ENCODE data around the gene EP400. TPM values are rescaled to one million over a fixed set of nuclear protein-coding genes. Genes with fewer than 3 reads are reported as not detected.

The EP400 gene
- total and polyA plus RNA-seq, 4 experiments from 2014 or later = 0.94 to 86.6 (median 43.8) TPM

DNA sequence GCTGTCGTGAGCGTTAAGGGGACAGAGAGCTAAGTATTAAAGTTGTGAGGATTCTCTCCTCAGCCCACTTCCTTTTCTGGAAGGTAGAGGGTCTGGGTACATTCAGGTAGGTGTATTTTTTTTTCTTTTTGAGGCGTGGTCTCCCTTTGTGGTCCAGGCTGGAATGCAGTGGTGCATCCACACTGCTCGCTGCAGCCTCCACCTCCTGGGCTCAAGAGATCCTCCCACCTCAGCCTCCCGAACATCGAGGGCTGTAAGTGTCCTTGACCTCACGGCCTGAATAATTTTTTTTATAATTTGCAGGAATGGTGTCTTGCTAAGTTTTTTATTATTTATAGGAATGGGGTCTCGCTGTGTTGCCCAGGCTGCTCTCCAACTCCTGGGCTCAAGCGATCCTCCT is 19.2 kb upstream of the EP400 start:
- POLR2A ChIA-PET (ENCODE audit: partially characterized antibody) = interaction anchor here (0.7 to 3.7 kb wide), 5 partner anchors 12 to 326 kb away, joined by 3 to 38 read pairs (median 6); partner anchors contain the start of gene EP400
- H3K9me3 ChIP-seq (ENCODE audit: control insufficient read depth in 1 of 2, low read length in 2 of 2) = no peaks in the 10 kb centered on the region
- H3K9me3 Mint-ChIP-seq = no peaks in the 10 kb centered on the region
- peaks cover 26% of the 10 kb centered on the region for H3K36me3 ChIP-seq (ENCODE audit: insufficient read depth, low read length)
- no peaks in the 10 kb centered on the region for H3K27me3 ChIP-seq (ENCODE audit: insufficient read depth, low read length)
- H3K4me1 ChIP-seq (ENCODE audit: insufficient read depth, low read length) = peaks cover 16% of the 10 kb centered on the region
- peaks cover 20 to 35% of the 10 kb centered on the region in 2 donors for H3K36me3 Mint-ChIP-seq
- H3K27me3 Mint-ChIP-seq = no peaks in the 10 kb centered on the region
- H3K27ac ChIP-seq (ENCODE audit: low read depth, low read length) = peak overlapping the region; percentile 71
- H3K4me3 ChIP-seq (ENCODE audit: low read length in 2 of 2) = peak overlapping the region in 1 of 2 donors; percentile 81
- intact Hi-C loops (cut with micrococcal nuclease) = no loop called here
- DNase-seq = no peak
- H3K4me1 Mint-ChIP-seq = peaks cover 5 to 30% (median 17%) of the 10 kb centered on the region in 4 donors
- CTCF ChIA-PET (ENCODE audit: partially characterized antibody) = interaction anchor here (1.4 kb wide), 1 partner anchor 21 kb away, joined by 3 read pairs; no protein-coding TSS in a partner anchor
- peak overlapping the region; percentile 75 to 90 (median 89) for H3K4me3 Mint-ChIP-seq
- peak overlapping the region in 6 of 7 donors; percentile 77 to 87 (median 79) for H3K27ac Mint-ChIP-seq

DNA sequence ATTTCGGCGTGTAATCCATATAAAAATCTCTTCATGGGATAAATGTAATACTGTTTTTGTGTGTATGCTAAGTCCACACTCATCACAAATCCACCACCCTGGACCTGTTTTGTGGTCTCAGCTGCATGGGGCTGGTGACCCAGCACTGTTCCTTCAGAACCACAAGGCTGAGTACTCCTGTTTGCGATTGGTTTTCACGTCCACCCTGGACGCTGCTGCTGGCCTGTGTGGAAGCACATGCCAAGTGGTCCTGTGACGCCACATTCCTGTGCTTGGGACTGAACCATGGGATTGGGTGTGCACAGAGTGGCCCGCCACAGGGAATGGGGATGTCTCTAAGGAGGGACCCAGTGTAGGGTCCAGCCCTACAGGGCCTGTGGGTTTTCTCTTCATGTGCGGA is 16.4 kb upstream of the EP400 start:
- DNase-seq = no peak
- intact Hi-C loops (cut with micrococcal nuclease) = no loop called here
- no peaks in the 10 kb centered on the region for H3K27me3 ChIP-seq (ENCODE audit: insufficient read depth, low read length)
- ChIA-PET CTCF (ENCODE audit: partially characterized antibody) (no interaction called here), POLR2A (ENCODE audit: partially characterized antibody) (interaction anchor here (0.8 kb wide), 1 partner anchor 16 kb away, joined by 3 read pairs; no protein-coding TSS in a partner anchor)
- H3K27ac ChIP-seq (ENCODE audit: low read depth, low read length) = no peak overlapping the region
- H3K4me3 ChIP-seq (ENCODE audit: low read length in 2 of 2) = no peak overlapping the region
- H3K36me3 Mint-ChIP-seq = peaks cover 26 to 43% of the 10 kb centered on the region in 2 donors
- no peaks in the 10 kb centered on the region for H3K9me3 ChIP-seq (ENCODE audit: control insufficient read depth in 1 of 2, low read length in 2 of 2)
- no peak overlapping the region for H3K27ac Mint-ChIP-seq
- H3K36me3 ChIP-seq (ENCODE audit: insufficient read depth, low read length) = peaks cover 26% of the 10 kb centered on the region
- no peaks in the 10 kb centered on the region for H3K9me3 Mint-ChIP-seq
- H3K4me3 Mint-ChIP-seq = no peak overlapping the region
- H3K27me3 Mint-ChIP-seq = no peaks in the 10 kb centered on the region
- H3K4me1 ChIP-seq (ENCODE audit: insufficient read depth, low read length) = peaks cover 10% of the 10 kb centered on the region
- H3K4me1 Mint-ChIP-seq = peaks cover 3 to 23% (median 13%) of the 10 kb centered on the region in 4 donors

DNA sequence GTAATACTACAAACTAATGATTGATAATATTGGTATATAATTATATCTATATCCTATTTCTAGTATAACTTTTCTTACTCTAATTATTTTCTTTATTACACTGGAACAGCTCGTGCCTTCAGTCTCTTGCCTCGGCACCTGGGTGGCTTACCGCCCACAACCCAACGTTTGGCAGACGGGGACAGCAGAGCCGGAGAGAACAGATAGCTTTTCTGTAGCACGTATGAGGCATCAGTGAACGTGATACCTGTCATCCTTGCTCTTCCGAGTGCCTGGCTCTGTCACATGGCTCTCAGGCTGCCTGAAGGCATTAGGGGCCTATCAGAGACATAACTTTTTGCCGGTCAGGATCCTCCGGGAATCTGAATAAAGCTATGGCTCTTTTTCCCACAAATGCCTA is 15.2 kb upstream of the EP400 start:
- H3K27me3 Mint-ChIP-seq = no peaks in the 10 kb centered on the region
- Histone ChIP-seq H3K36me3 (ENCODE audit: insufficient read depth, low read length) (peaks cover 26% of the 10 kb centered on the region), H3K27me3 (ENCODE audit: insufficient read depth, low read length) (no peaks in the 10 kb centered on the region), H3K4me1 (ENCODE audit: insufficient read depth, low read length) (peaks cover 10% of the 10 kb centered on the region), H3K4me3 (ENCODE audit: low read length in 2 of 2) (no peak overlapping the region), H3K9me3 (ENCODE audit: control insufficient read depth in 1 of 2, low read length in 2 of 2) (no peaks in the 10 kb centered on the region), H3K27ac (ENCODE audit: low read depth, low read length) (no peak overlapping the region)
- H3K9me3 Mint-ChIP-seq = no peaks in the 10 kb centered on the region
- intact Hi-C loops (cut with micrococcal nuclease) = no loop called here
- no peak overlapping the region for H3K4me3 Mint-ChIP-seq
- no peak for DNase-seq
- H3K4me1 Mint-ChIP-seq = peaks cover 3 to 19% (median 13%) of the 10 kb centered on the region in 4 donors
- CTCF ChIA-PET (ENCODE audit: partially characterized antibody) = no interaction called here
- H3K27ac Mint-ChIP-seq = peak overlapping the region in 1 of 7 donors; percentile 8
- POLR2A ChIA-PET (ENCODE audit: partially characterized antibody) = interaction anchor here (1.1 kb wide), 1 partner anchor 11 kb away, joined by 3 read pairs; no protein-coding TSS in a partner anchor
- peaks cover 26 to 44% of the 10 kb centered on the region in 2 donors for H3K36me3 Mint-ChIP-seq

DNA sequence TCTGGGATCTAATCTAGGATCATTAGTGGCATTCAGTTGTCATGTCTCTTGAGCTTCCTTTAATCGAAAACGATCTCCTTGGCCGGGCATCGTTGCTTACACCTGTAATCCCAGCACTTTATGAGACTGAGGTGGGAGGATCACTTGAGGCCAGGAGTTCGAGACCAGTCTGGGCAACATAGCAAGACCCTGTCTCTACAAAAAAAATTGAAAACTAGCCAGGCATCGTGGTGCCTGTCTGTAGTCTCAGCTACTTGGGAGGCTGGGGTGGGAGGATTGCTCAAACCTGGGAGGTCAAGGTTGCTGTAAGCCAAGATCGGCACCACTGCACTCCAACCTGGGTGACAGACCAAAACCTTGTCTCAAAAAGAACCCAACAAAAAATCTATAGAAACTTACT is 11.7 kb upstream of the EP400 start:
- Mint-ChIP-seq H3K36me3 (peaks cover 30 to 56% of the 10 kb centered on the region in 2 donors), H3K4me1 (peaks cover 0 to 3% (median 0%) of the 10 kb centered on the region in 4 donors), H3K27me3 (no peaks in the 10 kb centered on the region), H3K4me3 (no peak overlapping the region), H3K9me3 (no peaks in the 10 kb centered on the region), H3K27ac (peak overlapping the region in 2 of 7 donors; percentile 16 to 82)
- Histone ChIP-seq H3K4me1 (ENCODE audit: insufficient read depth, low read length) (no peaks in the 10 kb centered on the region), H3K27ac (ENCODE audit: low read depth, low read length) (no peak overlapping the region), H3K9me3 (ENCODE audit: control insufficient read depth in 1 of 2, low read length in 2 of 2) (no peaks in the 10 kb centered on the region), H3K27me3 (ENCODE audit: insufficient read depth, low read length) (no peaks in the 10 kb centered on the region), H3K36me3 (ENCODE audit: insufficient read depth, low read length) (peaks cover 22% of the 10 kb centered on the region), H3K4me3 (ENCODE audit: low read length in 2 of 2) (no peak overlapping the region)
- ChIA-PET CTCF (ENCODE audit: partially characterized antibody) (no interaction called here), POLR2A (ENCODE audit: partially characterized antibody) (no interaction called here)
- intact Hi-C loops (cut with micrococcal nuclease) = no loop called here
- DNase-seq = no peak

DNA sequence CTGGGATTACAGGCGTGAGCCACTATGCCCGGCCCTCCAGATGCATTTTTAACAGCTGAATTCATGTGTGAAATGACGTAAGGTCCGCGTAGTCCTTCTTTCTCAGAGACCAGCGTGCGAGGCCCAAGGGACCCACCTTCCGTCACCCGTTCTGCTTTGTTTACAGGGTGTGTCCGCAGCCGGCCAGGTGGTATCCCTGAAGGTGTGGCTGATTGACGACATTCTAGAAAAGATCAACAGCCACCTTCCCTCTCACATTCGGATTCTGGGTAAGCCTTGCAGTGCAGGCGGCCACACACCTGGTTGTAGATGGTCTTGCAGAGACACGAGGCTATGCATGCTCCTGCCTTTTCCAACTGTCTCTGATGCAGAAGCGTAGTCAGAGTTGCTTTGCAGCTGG is 10.7 kb upstream of the EP400 start:
- H3K27ac ChIP-seq (ENCODE audit: low read depth, low read length) = no peak overlapping the region
- H3K4me1 ChIP-seq (ENCODE audit: insufficient read depth, low read length) = no peaks in the 10 kb centered on the region
- H3K27me3 ChIP-seq (ENCODE audit: insufficient read depth, low read length) = no peaks in the 10 kb centered on the region
- no peaks in the 10 kb centered on the region for H3K9me3 ChIP-seq (ENCODE audit: control insufficient read depth in 1 of 2, low read length in 2 of 2)
- peaks cover 17% of the 10 kb centered on the region for H3K36me3 ChIP-seq (ENCODE audit: insufficient read depth, low read length)
- Mint-ChIP-seq H3K27ac (no peak overlapping the region), H3K4me3 (no peak overlapping the region), H3K9me3 (no peaks in the 10 kb centered on the region), H3K27me3 (no peaks in the 10 kb centered on the region), H3K4me1 (peaks cover 0 to 3% (median 0%) of the 10 kb centered on the region in 4 donors), H3K36me3 (peaks cover 27 to 52% of the 10 kb centered on the region in 2 donors)
- ChIA-PET CTCF (ENCODE audit: partially characterized antibody) (no interaction called here), POLR2A (ENCODE audit: partially characterized antibody) (no interaction called here)
- intact Hi-C loops (cut with micrococcal nuclease) = no loop called here
- no peak for DNase-seq
- H3K4me3 ChIP-seq (ENCODE audit: low read length in 2 of 2) = no peak overlapping the region

DNA sequence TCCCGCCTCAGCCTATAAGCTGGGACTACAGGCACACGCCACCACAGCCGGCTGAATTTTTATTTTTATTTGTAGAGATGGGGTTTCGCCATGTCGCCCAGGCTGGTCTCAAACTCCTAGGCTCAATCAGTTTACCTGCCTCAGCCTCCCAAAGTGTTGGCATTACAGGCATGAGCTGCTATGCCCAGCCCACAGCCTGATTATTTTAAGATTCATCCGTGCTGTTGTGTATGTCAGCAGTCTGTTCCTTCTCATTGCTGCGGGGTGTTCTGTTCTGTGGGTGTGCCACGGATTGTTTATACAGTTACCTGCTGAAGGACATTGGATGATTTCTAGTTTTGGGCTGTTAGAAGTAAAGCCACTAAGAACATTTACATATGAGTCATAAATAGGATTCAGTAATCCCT is 9.6 kb upstream of the EP400 start:
- H3K36me3 Mint-ChIP-seq = peaks cover 28 to 49% of the 10 kb centered on the region in 2 donors
- H3K9me3 Mint-ChIP-seq = no peaks in the 10 kb centered on the region
- Histone ChIP-seq H3K27me3 (ENCODE audit: insufficient read depth, low read length) (no peaks in the 10 kb centered on the region), H3K4me1 (ENCODE audit: insufficient read depth, low read length) (no peaks in the 10 kb centered on the region), H3K36me3 (ENCODE audit: insufficient read depth, low read length) (peaks cover 15% of the 10 kb centered on the region), H3K4me3 (ENCODE audit: low read length in 2 of 2) (no peak overlapping the region), H3K27ac (ENCODE audit: low read depth, low read length) (no peak overlapping the region), H3K9me3 (ENCODE audit: control insufficient read depth in 1 of 2, low read length in 2 of 2) (no peaks in the 10 kb centered on the region)
- H3K27me3 Mint-ChIP-seq = no peaks in the 10 kb centered on the region
- POLR2A ChIA-PET (ENCODE audit: partially characterized antibody) = no interaction called here
- H3K27ac Mint-ChIP-seq = peak overlapping the region in 1 of 7 donors; percentile 29
- DNase-seq = no peak
- H3K4me3 Mint-ChIP-seq = no peak overlapping the region
- CTCF ChIA-PET (ENCODE audit: partially characterized antibody) = no interaction called here
- peaks cover 0 to 3% (median 0%) of the 10 kb centered on the region in 4 donors for H3K4me1 Mint-ChIP-seq
- intact Hi-C loops (cut with micrococcal nuclease) = no loop called here

DNA sequence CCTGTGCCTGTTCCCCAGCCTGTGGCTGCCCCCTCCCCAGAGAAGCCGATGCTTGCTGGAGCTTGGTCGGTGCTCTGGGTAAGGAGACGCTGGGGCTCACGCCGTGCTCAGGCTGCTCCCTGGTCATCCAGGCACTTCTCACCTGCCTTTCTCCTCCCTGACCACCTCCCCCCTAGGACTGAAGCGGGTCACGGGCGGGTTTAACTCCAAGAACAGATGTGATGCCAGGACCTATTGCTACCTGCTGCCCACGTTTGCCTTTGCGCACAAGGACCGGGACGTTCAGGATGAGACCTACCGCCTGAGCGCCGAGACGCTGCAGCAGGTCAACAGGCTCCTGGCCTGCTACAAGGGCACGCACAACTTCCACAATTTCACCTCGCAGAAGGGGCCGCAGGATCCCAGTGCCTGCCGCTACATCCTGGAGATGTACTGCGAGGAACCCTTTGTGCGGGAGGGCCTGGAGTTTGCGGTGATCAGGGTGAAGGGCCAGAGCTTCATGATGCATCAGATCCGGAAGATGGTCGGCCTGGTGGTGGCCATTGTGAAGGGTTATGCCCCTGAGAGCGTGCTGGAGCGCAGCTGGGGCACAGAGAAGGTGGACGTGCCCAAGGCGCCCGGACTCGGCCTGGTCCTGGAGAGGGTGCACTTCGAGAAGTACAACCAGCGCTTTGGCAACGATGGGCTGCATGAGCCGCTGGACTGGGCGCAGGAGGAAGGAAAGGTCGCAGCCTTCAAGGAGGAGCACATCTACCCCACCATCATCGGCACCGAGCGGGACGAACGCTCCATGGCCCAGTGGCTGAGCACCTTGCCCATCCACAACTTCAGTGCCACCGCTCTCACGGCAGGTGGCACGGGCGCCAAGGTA is 8.4 kb upstream of the EP400 start:
- Mint-ChIP-seq H3K27me3 (no peaks in the 10 kb centered on the region), H3K9me3 (no peaks in the 10 kb centered on the region), H3K4me3 (no peak overlapping the region), H3K4me1 (peaks cover 0 to 3% (median 0%) of the 10 kb centered on the region in 4 donors), H3K36me3 (peaks cover 28 to 48% of the 10 kb centered on the region in 2 donors), H3K27ac (peak overlapping the region in 1 of 7 donors; percentile 41)
- H3K9me3 ChIP-seq (ENCODE audit: control insufficient read depth in 1 of 2, low read length in 2 of 2) = no peaks in the 10 kb centered on the region
- intact Hi-C loops (cut with micrococcal nuclease) = no loop called here
- ChIA-PET CTCF (ENCODE audit: partially characterized antibody) (no interaction called here), POLR2A (ENCODE audit: partially characterized antibody) (no interaction called here)
- no peaks in the 10 kb centered on the region for H3K4me1 ChIP-seq (ENCODE audit: insufficient read depth, low read length)
- peaks cover 15% of the 10 kb centered on the region for H3K36me3 ChIP-seq (ENCODE audit: insufficient read depth, low read length)
- no peak for DNase-seq
- H3K27me3 ChIP-seq (ENCODE audit: insufficient read depth, low read length) = no peaks in the 10 kb centered on the region
- no peak overlapping the region for H3K4me3 ChIP-seq (ENCODE audit: low read length in 2 of 2)
- H3K27ac ChIP-seq (ENCODE audit: low read depth, low read length) = no peak overlapping the region

All from CD4-positive, alpha-beta memory T cell (primary cell).